Measurements from ENCODE around the gene PRTFDC1.

GRCh38 chr10:24917979-24918378, 34.4 kb downstream of the PRTFDC1 start:
- TF ChIP-seq, protein P1, sequence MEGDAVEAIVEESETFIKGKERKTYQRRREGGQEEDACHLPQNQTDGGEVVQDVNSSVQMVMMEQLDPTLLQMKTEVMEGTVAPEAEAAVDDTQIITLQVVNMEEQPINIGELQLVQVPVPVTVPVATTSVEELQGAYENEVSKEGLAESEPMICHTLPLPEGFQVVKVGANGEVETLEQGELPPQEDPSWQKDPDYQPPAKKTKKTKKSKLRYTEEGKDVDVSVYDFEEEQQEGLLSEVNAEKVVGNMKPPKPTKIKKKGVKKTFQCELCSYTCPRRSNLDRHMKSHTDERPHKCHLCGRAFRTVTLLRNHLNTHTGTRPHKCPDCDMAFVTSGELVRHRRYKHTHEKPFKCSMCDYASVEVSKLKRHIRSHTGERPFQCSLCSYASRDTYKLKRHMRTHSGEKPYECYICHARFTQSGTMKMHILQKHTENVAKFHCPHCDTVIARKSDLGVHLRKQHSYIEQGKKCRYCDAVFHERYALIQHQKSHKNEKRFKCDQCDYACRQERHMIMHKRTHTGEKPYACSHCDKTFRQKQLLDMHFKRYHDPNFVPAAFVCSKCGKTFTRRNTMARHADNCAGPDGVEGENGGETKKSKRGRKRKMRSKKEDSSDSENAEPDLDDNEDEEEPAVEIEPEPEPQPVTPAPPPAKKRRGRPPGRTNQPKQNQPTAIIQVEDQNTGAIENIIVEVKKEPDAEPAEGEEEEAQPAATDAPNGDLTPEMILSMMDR (IDR thresholded peaks at IDR 0.05; ENCODE audit: insufficient read depth, low read depth, low read length) = no peak
- no peak for TF ChIP-seq EZH2 (IDR thresholded peaks at IDR 0.05; ENCODE audit: insufficient read depth, low read length)
